SU-DHL-6 (cell line): ENCODE measurements around the gene TMEM239.

ENCODE experiments used
- H2AFZ ChIP-seq: fragments of 200-600 bp; sonication (generic); 2 replicates; pipeline ENCODE4 v1.6.1; 2014; ENCODE audit warnings: low read depth, mild to moderate bottlenecking, moderate library complexity, mixed read lengths, antibody characterized with exemption, low read length; ENCODE audit not compliant: severe bottlenecking
- H3F3A ChIP-seq: fragments of 200-600 bp; shearing (Covaris generic); 2 replicates; pipeline ENCODE4 v1.6.0; 2016; ENCODE audit warnings: antibody characterized with exemption, mild to moderate bottlenecking; ENCODE audit not compliant: insufficient read depth
- H3K27ac ChIP-seq: fragments of 200-600 bp; sonication (generic); 2 replicates; pipeline ENCODE4 v1.5.1; 2016; ENCODE audit warnings: low read depth, mild to moderate bottlenecking, low read length, moderate library complexity, mixed read lengths
- H3K27me3 ChIP-seq: fragments of 200-600 bp; sonication (generic), shearing (Covaris generic); 2 replicates; pipeline ENCODE4 v1.6.0; 2014; ENCODE audit warnings: mild to moderate bottlenecking, low read length
- H3K36me3 ChIP-seq: fragments of 200-600 bp; sonication (generic); 2 replicates; pipeline ENCODE4 v1.6.1; 2014; ENCODE audit warnings: mild to moderate bottlenecking, low read length, mixed read lengths
- H3K4me2 ChIP-seq: fragments of 300-600, 200-600 bp; shearing (Covaris generic), sonication (generic); 2 replicates; pipeline ENCODE4 v1.6.0; 2014; ENCODE audit warnings: low read length, low read depth, mild to moderate bottlenecking; ENCODE audit not compliant: poor library complexity, severe bottlenecking
- H3K4me3 ChIP-seq: fragments of 200-600 bp; sonication (generic); 2 replicates; pipeline ENCODE4 v1.5.1; 2014; ENCODE audit warnings: antibody characterized with exemption, low read length, mild to moderate bottlenecking, mixed read lengths; ENCODE audit not compliant: insufficient read depth, poor library complexity, severe bottlenecking
- H3K79me2 ChIP-seq: fragments of 200-600 bp; sonication (generic); 2 replicates; pipeline ENCODE4 v1.6.1; 2014; ENCODE audit warnings: mild to moderate bottlenecking, low read length, moderate library complexity; ENCODE audit not compliant: insufficient read depth
- H3K9ac ChIP-seq: fragments of 200-600 bp; sonication (generic); 2 replicates; pipeline ENCODE4 v1.7.0; 2014; ENCODE audit warnings: mild to moderate bottlenecking, low read length
- H3K9me2 ChIP-seq: fragments of 200-600 bp; sonication (generic); replicated peaks from 2 replicates; pipeline ENCODE4 v1.6.1; 2014; ENCODE audit warnings: low read length; ENCODE audit not compliant: insufficient read depth
- H3K9me3 ChIP-seq: fragments of 200-600 bp; sonication (generic); 2 replicates; pipeline ENCODE4 v1.6.1; 2014; ENCODE audit warnings: low read length, mixed read lengths; ENCODE audit not compliant: insufficient read depth
- H4K20me1 ChIP-seq: fragments of 200-600 bp; sonication (generic); 2 replicates; pipeline ENCODE4 v1.6.1; 2014; ENCODE audit warnings: low read depth, mild to moderate bottlenecking, antibody characterized with exemption, low read length, moderate library complexity, mixed read lengths
- CTCF ChIP-seq: fragments of 200-600 bp; sonication (generic); IDR thresholded peaks from one replicate; pipeline ENCODE4 v1.5.1; 2017; ENCODE audit warnings: antibody characterized with exemption, mild to moderate bottlenecking, low read length, moderate library complexity; ENCODE audit not compliant: insufficient read depth, poor library complexity, severe bottlenecking
- EZH2phosphoT487 ChIP-seq: fragments of 200-600 bp; sonication (generic), shearing (Covaris generic); conservative IDR thresholded peaks from 2 replicates; pipeline ENCODE4 v1.6.1; 2018; ENCODE audit warnings: mild to moderate bottlenecking, antibody characterized with exemption, low read length, moderate library complexity, mixed read lengths

TMEM239 gene

GRCh38 chr20:2799688-2800520 is 16.3 kb upstream of the TMEM239 start:
- Histone ChIP-seq H2AFZ (no peak overlapping the region), H4K20me1 (no peaks in the 10 kb centered on the region), H3K36me3 (no peaks in the 10 kb centered on the region), H3F3A (no peaks in the 10 kb centered on the region), H3K9me2 (no peaks in the 10 kb centered on the region), H3K4me3 (no peak overlapping the region), H3K9ac (no peak overlapping the region), H3K9me3 (no peaks in the 10 kb centered on the region), H3K4me2 (no peak overlapping the region), H3K27me3 (no peaks in the 10 kb centered on the region), H3K27ac (no peak overlapping the region), H3K79me2 (no peaks in the 10 kb centered on the region)
- no peak for TF ChIP-seq EZH2phosphoT487
- TF ChIP-seq CTCF: no peak

- Histone ChIP-seq H3K4me2 (no peak within 1 kb of the TSS), H3K4me3 (no peak within 1 kb of the TSS), H3K9ac (no peak within 1 kb of the TSS), H3K79me2 (no peaks in the 10 kb centered on the region), H3K27ac (no peak within 1 kb of the TSS), H3K36me3 (no peaks in the 10 kb centered on the region), H3K27me3 (no peaks in the 10 kb centered on the region), H3K9me2 (no peaks in the 10 kb centered on the region), H4K20me1 (no peaks in the 10 kb centered on the region), H3F3A (no peaks in the 10 kb centered on the region), H2AFZ (no peak within 1 kb of the TSS), H3K9me3 (no peaks in the 10 kb centered on the region)
- no peak for TF ChIP-seq CTCF
- no peak for TF ChIP-seq EZH2phosphoT487
Measured at GRCh38 chr20:2800521-2801285, 15.5 kb upstream of the TMEM239 start, which contains the start of gene CPXM1. Gene CPXM1, minus strand, starts transcription at chr20:2800627. Its CDS starts 55 bp downstream, at chr20:2800572.

- no peaks in the 10 kb centered on the region for H3K27me3 ChIP-seq
- H2AFZ ChIP-seq: no peak overlapping the region
- H3K79me2 ChIP-seq: no peaks in the 10 kb centered on the region
- H4K20me1 ChIP-seq: no peaks in the 10 kb centered on the region
- no peak overlapping the region for H3K9ac ChIP-seq
- H3K9me2 ChIP-seq: no peaks in the 10 kb centered on the region
- H3F3A ChIP-seq: no peaks in the 10 kb centered on the region
- no peaks in the 10 kb centered on the region for H3K9me3 ChIP-seq
- TF ChIP-seq EZH2phosphoT487: no peak
- TF ChIP-seq CTCF: no peak
- no peak overlapping the region for H3K4me2 ChIP-seq
- no peak overlapping the region for H3K4me3 ChIP-seq
- H3K36me3 ChIP-seq: no peaks in the 10 kb centered on the region
- H3K27ac ChIP-seq: no peak overlapping the region
Measured at GRCh38 chr20:2801286-2801728, 14.9 kb upstream of the TMEM239 start.
